Measurements from ENCODE around the gene ATG9B. TPM values are rescaled to one million over a fixed set of nuclear protein-coding genes. Genes with fewer than 3 reads are reported as not detected.

The ATG9B gene
- total RNA-seq, 4 donors from 2014 or later: 27.0 to 195 (median 122) TPM

DNA sequence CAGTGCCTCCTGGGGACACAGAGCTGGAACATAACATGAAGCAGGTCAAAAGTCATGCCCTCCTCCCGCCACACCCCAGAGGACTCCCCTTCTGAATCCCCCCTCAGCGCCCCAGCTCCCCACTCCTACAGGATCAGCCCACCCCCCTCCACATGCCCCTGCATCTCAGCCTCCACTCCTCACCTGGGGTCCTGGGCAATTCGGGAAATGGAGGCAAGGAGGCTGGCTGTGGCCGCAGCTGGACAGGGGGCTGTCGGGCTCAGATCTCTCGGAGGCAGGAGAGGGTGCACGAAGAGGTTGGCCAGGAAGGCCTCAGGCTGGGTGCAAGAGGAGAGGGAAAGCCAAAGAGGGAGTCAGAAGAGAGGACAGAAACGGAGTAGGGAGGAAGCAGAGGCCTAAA, 7.8 kb downstream of the ATG9B start:
- DNase-seq (ENCODE audit: low spot score in 2 of 2): no peak
- Histone ChIP-seq H3K27ac (no peak overlapping the region), H3K36me3 (no peaks in the 10 kb centered on the region), H3K4me1 (peaks cover 42% of the 10 kb centered on the region), H3K4me3 (no peak overlapping the region), H3K9me3 (no peaks in the 10 kb centered on the region), H3K27me3 (peaks cover 69% of the 10 kb centered on the region)
- 72% methylated on average over 7 of the region's 8 CpGs for WGBS
- no peak for TF ChIP-seq POLR2A (IDR thresholded peaks at IDR 0.05)
- TF ChIP-seq EP300 (IDR thresholded peaks at IDR 0.05): no peak
- TF ChIP-seq CTCF (IDR thresholded peaks at IDR 0.05): no peak
- TF ChIP-seq POLR2AphosphoS5 (IDR thresholded peaks at IDR 0.05): no peak

GRCh38 chr7:151015967-151016366, 8.3 kb downstream of the ATG9B start:
- no peak for DNase-seq (ENCODE audit: low spot score in 2 of 2)
- peaks cover 67% of the 10 kb centered on the region for H3K27me3 ChIP-seq
- no peaks in the 10 kb centered on the region for H3K9me3 ChIP-seq
- H3K36me3 ChIP-seq: no peaks in the 10 kb centered on the region
- H3K4me1 ChIP-seq: peaks cover 42% of the 10 kb centered on the region
- TF ChIP-seq POLR2AphosphoS5 (IDR thresholded peaks at IDR 0.05) (no peak), CTCF (IDR thresholded peaks at IDR 0.05) (no peak), EP300 (IDR thresholded peaks at IDR 0.05) (no peak)
- H3K4me3 ChIP-seq: no peak overlapping the region
- no peak overlapping the region for H3K27ac ChIP-seq
- WGBS: 87% methylated on average over 4 of the region's 5 CpGs

DNA sequence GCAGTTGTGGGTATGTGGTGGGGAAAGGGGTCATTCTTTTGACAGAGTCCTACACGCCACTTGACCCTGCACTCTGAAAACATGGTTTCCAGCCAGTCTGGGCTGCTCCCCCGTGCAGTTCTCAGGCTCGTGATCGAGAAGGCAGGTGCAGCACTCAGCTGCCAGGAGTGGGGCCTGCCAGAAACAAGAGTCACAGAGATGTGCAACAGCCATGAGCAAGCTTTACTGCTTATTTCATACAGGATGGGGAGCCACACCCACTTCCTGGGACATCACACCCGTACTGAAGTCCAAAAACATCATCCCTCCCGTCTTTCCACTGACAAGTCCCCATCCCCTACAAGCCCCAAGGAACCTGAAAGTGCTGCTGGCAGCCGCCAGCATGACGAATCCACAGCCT, 9.3 kb downstream of the ATG9B start:
- no peaks in the 10 kb centered on the region for H3K9me3 ChIP-seq
- DNase-seq (ENCODE audit: low spot score in 2 of 2): no peak
- no peaks in the 10 kb centered on the region for H3K36me3 ChIP-seq
- H3K27ac ChIP-seq: no peak overlapping the region
- no peak overlapping the region for H3K4me3 ChIP-seq
- peaks cover 48% of the 10 kb centered on the region for H3K4me1 ChIP-seq
- peaks cover 61% of the 10 kb centered on the region for H3K27me3 ChIP-seq
- 55% methylated on average over 8 of the region's 8 CpGs for WGBS
- TF ChIP-seq POLR2A (IDR thresholded peaks at IDR 0.05) (no peak), CTCF (IDR thresholded peaks at IDR 0.05) (no peak), EP300 (IDR thresholded peaks at IDR 0.05) (no peak), POLR2AphosphoS5 (IDR thresholded peaks at IDR 0.05) (no peak)

DNA sequence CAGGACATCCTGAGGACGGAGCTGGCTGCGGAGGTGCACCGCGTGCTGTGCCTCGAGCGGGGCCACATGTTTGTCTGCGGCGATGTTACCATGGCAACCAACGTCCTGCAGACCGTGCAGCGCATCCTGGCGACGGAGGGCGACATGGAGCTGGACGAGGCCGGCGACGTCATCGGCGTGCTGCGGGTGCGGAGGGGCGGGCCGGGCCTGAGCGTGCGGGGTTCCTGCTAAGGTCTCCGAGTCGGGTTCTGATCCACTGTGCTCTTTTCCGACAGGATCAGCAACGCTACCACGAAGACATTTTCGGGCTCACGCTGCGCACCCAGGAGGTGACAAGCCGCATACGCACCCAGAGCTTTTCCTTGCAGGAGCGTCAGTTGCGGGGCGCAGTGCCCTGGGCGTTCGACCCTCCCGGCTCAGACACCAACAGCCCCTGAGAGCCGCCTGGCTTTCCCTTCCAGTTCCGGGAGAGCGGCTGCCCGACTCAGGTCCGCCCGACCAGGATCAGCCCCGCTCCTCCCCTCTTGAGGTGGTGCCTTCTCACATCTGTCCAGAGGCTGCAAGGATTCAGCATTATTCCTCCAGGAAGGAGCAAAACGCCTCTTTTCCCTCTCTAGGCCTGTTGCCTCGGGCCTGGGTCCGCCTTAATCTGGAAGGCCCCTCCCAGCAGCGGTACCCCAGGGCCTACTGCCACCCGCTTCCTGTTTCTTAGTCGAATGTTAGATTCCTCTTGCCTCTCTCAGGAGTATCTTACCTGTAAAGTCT, 10.4 kb downstream of the ATG9B start:
- Histone ChIP-seq H3K4me1 (peaks cover 51% of the 10 kb centered on the region), H3K9me3 (no peaks in the 10 kb centered on the region), H3K36me3 (no peaks in the 10 kb centered on the region), H3K4me3 (peak overlapping the region; percentile 44), H3K27me3 (peaks cover 61% of the 10 kb centered on the region), H3K27ac (no peak overlapping the region)
- 11% methylated on average over 18 of the region's 55 CpGs for WGBS
- TF ChIP-seq POLR2A (IDR thresholded peaks at IDR 0.05): no peak
- no peak for TF ChIP-seq POLR2AphosphoS5 (IDR thresholded peaks at IDR 0.05)
- no peak for TF ChIP-seq EP300 (IDR thresholded peaks at IDR 0.05)
- TF ChIP-seq CTCF (IDR thresholded peaks at IDR 0.05): no peak
- DNase-seq (ENCODE audit: low spot score in 2 of 2): peak; percentile 87 to 88

DNA sequence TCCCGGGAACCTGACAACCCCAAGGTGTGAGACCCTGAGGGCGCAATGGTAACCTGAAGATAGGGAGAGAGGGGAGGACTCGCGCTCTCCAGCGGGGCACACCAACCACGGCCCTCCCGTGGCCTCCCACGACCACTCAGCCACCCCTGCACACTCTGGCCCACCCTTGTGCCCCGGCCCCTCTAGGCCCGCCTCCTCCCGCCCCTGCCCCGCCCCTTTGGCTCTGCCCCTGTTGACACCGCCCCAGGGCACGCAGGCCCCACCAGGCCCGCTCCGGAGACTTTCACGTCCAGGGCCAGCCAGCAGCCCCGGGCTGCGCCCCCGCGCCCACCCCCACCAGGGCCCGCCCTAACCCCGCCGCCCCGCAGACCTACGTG, 10.9 kb downstream of the ATG9B start:
- H3K9me3 ChIP-seq: no peaks in the 10 kb centered on the region
- H3K4me1 ChIP-seq: peaks cover 51% of the 10 kb centered on the region
- no peak for DNase-seq (ENCODE audit: low spot score in 2 of 2)
- no CpG with 5 or more reads among the region's 26 CpGs for WGBS
- H3K27me3 ChIP-seq: peaks cover 57% of the 10 kb centered on the region
- peak overlapping the region; percentile 44 for H3K4me3 ChIP-seq
- no peaks in the 10 kb centered on the region for H3K36me3 ChIP-seq
- no peak for TF ChIP-seq POLR2A (IDR thresholded peaks at IDR 0.05)
- TF ChIP-seq POLR2AphosphoS5 (IDR thresholded peaks at IDR 0.05): no peak
- no peak for TF ChIP-seq EP300 (IDR thresholded peaks at IDR 0.05)
- TF ChIP-seq CTCF (IDR thresholded peaks at IDR 0.05): no peak
- no peak overlapping the region for H3K27ac ChIP-seq

All from suprapubic skin (tissue), 4 donors.